HepG2 (cell line): ENCODE data around the gene SULT6B1. TPM values are rescaled to one million over a fixed set of nuclear protein-coding genes. Genes with fewer than 3 reads are reported as not detected.

ENCODE experiments used
- ARID4A ChIP-seq: sonication (generic); formaldehyde crosslinking; IDR thresholded peaks from 2 replicates; pipeline ENCODE4 v1.5.0; 2020; ENCODE audit warnings: mild to moderate bottlenecking, missing genetic modification reagents, borderline replicate concordance
- CENPX ChIP-seq: sonication (generic); formaldehyde crosslinking; IDR thresholded peaks from 2 replicates; pipeline ENCODE4 v1.9.0; 2021; ENCODE audit warnings: mild to moderate bottlenecking, missing genetic modification reagents, moderate library complexity
- HOMEZ ChIP-seq: IDR thresholded peaks from 2 replicates; pipeline ENCODE4 v1.6.1; 2016; ENCODE audit warnings: low read depth
- KAT8 ChIP-seq: IDR thresholded peaks from 2 replicates; pipeline ENCODE4 v1.6.1; 2016; ENCODE audit warnings: missing genetic modification reagents, missing compliant biosample characterization
- KLF13 ChIP-seq: sonication (generic); formaldehyde crosslinking; IDR thresholded peaks from 2 replicates; pipeline ENCODE4 v1.4.0; 2020; ENCODE audit warnings: mild to moderate bottlenecking, missing genetic modification reagents
- LRRFIP1 ChIP-seq: sonication (generic); formaldehyde crosslinking; conservative IDR thresholded peaks from 2 replicates; pipeline ENCODE4 v1.4.0; 2020; ENCODE audit warnings: missing genetic modification reagents
- MED13 ChIP-seq: sonication (generic); formaldehyde crosslinking; IDR thresholded peaks from 2 replicates; pipeline ENCODE4 v1.5.0; 2020; ENCODE audit warnings: missing genetic modification reagents
- NFRKB ChIP-seq: fragments of 450-650 bp; IDR thresholded peaks from 2 replicates; pipeline ENCODE4 v1.6.1; 2017
- NR3C1 ChIP-seq: sonication (generic); formaldehyde crosslinking; IDR thresholded peaks from 2 replicates; pipeline ENCODE4 v1.4.0; 2020; ENCODE audit warnings: missing genetic modification reagents
- PHF21A ChIP-seq: sonication (generic); formaldehyde crosslinking; IDR thresholded peaks from 2 replicates; pipeline ENCODE4 v1.5.0; 2020; ENCODE audit warnings: mild to moderate bottlenecking, missing genetic modification reagents
- STAT5B ChIP-seq: sonication (generic); formaldehyde crosslinking; IDR thresholded peaks from 2 replicates; pipeline ENCODE4 v1.4.0; 2020; ENCODE audit warnings: missing genetic modification reagents
- TEF ChIP-seq: sonication (generic); formaldehyde crosslinking; IDR thresholded peaks from 2 replicates; pipeline ENCODE4 v1.5.0; 2020; ENCODE audit warnings: missing genetic modification reagents
- ZBTB42 ChIP-seq: sonication (generic); formaldehyde crosslinking; IDR thresholded peaks from 2 replicates; pipeline ENCODE4 v1.5.0; 2020; ENCODE audit warnings: mild to moderate bottlenecking, missing genetic modification reagents
- ZFAT ChIP-seq: sonication (generic); formaldehyde crosslinking; conservative IDR thresholded peaks from 2 replicates; pipeline ENCODE4 v1.8.1; 2023; ENCODE audit warnings: missing genetic modification reagents, inconsistent platforms
- ZFP62 ChIP-seq: sonication (generic); formaldehyde crosslinking; IDR thresholded peaks from 2 replicates; pipeline ENCODE4 v1.4.0; 2020; ENCODE audit warnings: missing genetic modification reagents
- ZNF546 ChIP-seq: sonication (generic); formaldehyde crosslinking; conservative IDR thresholded peaks from 2 replicates; pipeline ENCODE4 v1.8.1; 2023; ENCODE audit warnings: mild to moderate bottlenecking, missing genetic modification reagents
- ZNF740 ChIP-seq: sonication (generic); formaldehyde crosslinking; IDR thresholded peaks from 2 replicates; pipeline ENCODE4 v1.4.0; 2020; ENCODE audit warnings: missing genetic modification reagents
- ZNF75D ChIP-seq: sonication (generic); formaldehyde crosslinking; IDR thresholded peaks from 2 replicates; pipeline ENCODE4 v1.8.1; 2023; ENCODE audit warnings: missing genetic modification reagents, mild to moderate bottlenecking, borderline replicate concordance
- ZNF839 ChIP-seq: sonication (generic); formaldehyde crosslinking; IDR thresholded peaks from 2 replicates; pipeline ENCODE4 v1.4.0; 2020; ENCODE audit warnings: missing genetic modification reagents, mild to moderate bottlenecking, borderline replicate concordance
- polyA plus RNA-seq, 8 experiments: library from polyadenylated mRNA; depleted of rRNA in 3 of 8; stranded (reverse) in 7 of 8; unstranded in 1 of 8; fragments of >200 nt; fragmentation: Illumina TruSeq in 4 of 8; extraction: Trizol in 4 of 8; gene quantifications; 2 replicates each; pipeline versions ENCODE4 v1.2.1 to v1.2.3, GENCODE V29; 2011 to 2016; ENCODE audit warnings: low read depth in 4 of 8, missing spikeins in 1 of 8, mixed read lengths in 1 of 8; ENCODE audit not compliant: insufficient read depth in 1 of 8
- total RNA-seq, 5 experiments: library from RNA; depleted of rRNA; stranded (reverse); fragments of >200 nt; fragmentation: Illumina TruSeq; extraction: Trizol; gene quantifications; 2 replicates each; pipeline ENCODE4 v1.2.3, GENCODE V29; 2016; ENCODE audit warnings: low read depth in 1 of 5

The SULT6B1 gene
- total and polyA plus RNA-seq, 2 of the 13 experiments (the other 11 are each of a cell fraction or from before 2014, with no cell fraction given): not detected

DNA sequence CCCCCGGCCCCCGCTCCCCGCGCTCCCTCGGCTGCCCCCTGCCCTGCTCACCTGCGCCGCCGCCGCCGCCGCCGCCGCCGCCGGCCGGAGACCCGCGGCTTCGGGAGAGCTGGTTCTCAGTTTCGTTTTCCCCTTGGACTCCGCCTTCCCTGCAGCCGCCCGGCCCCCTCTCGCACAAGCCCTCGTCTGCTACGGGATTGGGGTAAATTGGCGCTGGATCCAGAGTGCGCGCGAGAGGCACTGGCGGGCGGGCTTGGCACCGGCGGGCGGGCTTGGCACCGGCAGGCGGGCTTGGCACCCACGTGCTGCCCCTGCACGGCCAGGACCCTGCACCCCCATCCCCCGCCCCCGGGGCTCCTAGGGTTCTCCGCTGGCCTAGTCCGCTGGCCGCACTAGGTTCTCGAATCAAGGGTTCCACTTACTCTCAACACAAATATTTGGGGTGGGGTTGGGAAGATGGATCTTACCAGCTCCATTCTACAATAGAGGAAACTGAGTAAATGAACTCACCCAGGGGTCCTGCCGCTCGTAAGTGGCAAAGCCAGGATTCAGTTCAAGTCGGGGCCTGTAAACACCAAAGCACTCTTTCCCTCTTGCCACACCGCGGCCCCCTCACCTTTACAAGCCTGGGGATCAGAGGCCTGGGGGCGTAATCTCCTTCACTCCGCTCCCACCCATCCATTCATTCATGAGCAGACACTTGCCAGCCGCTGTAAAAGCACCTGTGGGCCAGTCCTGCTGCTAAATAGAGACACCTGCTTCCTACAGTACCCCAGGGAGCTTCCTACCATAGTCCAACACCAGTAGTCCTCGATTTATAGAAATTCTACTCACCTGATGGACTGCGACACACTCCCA, 31.4 kb downstream of the SULT6B1 start, which contains the start of gene EIF2AK2 (continued):
- TF ChIP-seq ARID4A (peak; percentile 82), HOMEZ (CRISPR knock-in tag) (no peak), ZNF839 (CRISPR knock-in tag) (no peak), MED13 (CRISPR knock-in tag) (no peak), ZFP62 (CRISPR knock-in tag) (no peak), PHF21A (no peak; the same call in 1 of the 2 replicates), KLF13 (no peak), KAT8 (CRISPR knock-in tag) (peak; percentile 44; the same call in 1 of the 2 replicates), TEF (CRISPR knock-in tag) (no peak), ZFAT (no peak), ZNF546 (CRISPR knock-in tag) (no peak), ZNF75D (CRISPR knock-in tag) (no peak), ZNF740 (CRISPR knock-in tag) (no peak), CENPX (CRISPR knock-in tag) (no peak), ZBTB42 (CRISPR knock-in tag) (peak; percentile 46; the same call in 1 of the 2 replicates), STAT5B (no peak; the same call in 1 of the 2 replicates), NR3C1 (CRISPR knock-in tag) (no peak), LRRFIP1 (CRISPR knock-in tag) (no peak), NFRKB (no peak)
